IMR-90 (cell line): ENCODE data around the gene ANP32B. TPM values are rescaled to one million over a fixed set of nuclear protein-coding genes. Genes with fewer than 3 reads are reported as not detected.

Experiments used
- ATAC-seq: fragments of 200-7000 bp; cut with Tn5 transposase; 2 replicates; pipeline ENCODE4 v1.9.1; 2020; ENCODE audit warnings: low read depth, mild to moderate bottlenecking, moderate library complexity
- BruUV-seq: library from RNA; stranded (reverse); fragments of 400-500 nt; replicated peaks from 2 replicates; lab custom pipeline; 2021; lab: Mats Ljungman, UMichigan
- CTCF ChIA-PET: fragments of 300-600 bp; formaldehyde crosslinking; extraction: SDS; loops from one replicate; lab custom pipeline; 2021; ENCODE audit warnings: antibody characterized with exemption; lab: Yijun Ruan, JAX
- POLR2A ChIA-PET: fragments of 300-600 bp; sonication (Branson Sonifier 250); formaldehyde crosslinking; loops from one replicate; lab custom pipeline; 2022; ENCODE audit warnings: antibody characterized with exemption; ENCODE audit not compliant: unreplicated experiment; lab: Charles Lee
- DNase-seq: peaks from one replicate; pipeline ENCODE4 v3.0.0; 2013
- H2AFZ ChIP-seq: replicated peaks from 2 replicates; pipeline ENCODE3; 2013; ENCODE audit warnings: low read length, mild to moderate bottlenecking; ENCODE audit not compliant: poor library complexity
- H2AK5ac ChIP-seq: 2 replicates; pipeline ENCODE4 v1.6.1; 2013; ENCODE audit warnings: low read depth, low read length, inconsistent platforms
- H2AK9ac ChIP-seq: replicated peaks from 2 replicates; pipeline ENCODE3; 2013; ENCODE audit warnings: mild to moderate bottlenecking, low read depth, low read length, moderate library complexity; ENCODE audit not compliant: poor library complexity
- H2BK120ac ChIP-seq: 2 replicates; pipeline ENCODE4 v1.6.1; 2013; ENCODE audit warnings: low read depth, low read length, inconsistent platforms
- H2BK15ac ChIP-seq: 3 replicates; pipeline ENCODE4 v1.6.1; 2013; ENCODE audit warnings: low read depth, low read length, inconsistent platforms
- H2BK20ac ChIP-seq: 2 replicates; pipeline ENCODE4 v1.6.1; 2013; ENCODE audit warnings: low read depth, mild to moderate bottlenecking, inconsistent platforms, low read length, moderate library complexity
- H2BK5ac ChIP-seq: 2 replicates; pipeline ENCODE4 v1.6.1; 2013; ENCODE audit warnings: mild to moderate bottlenecking, low read depth, low read length, inconsistent platforms; ENCODE audit not compliant: poor library complexity, severe bottlenecking
- H3K14ac ChIP-seq: replicated peaks from 2 replicates; pipeline ENCODE4 v1.6.1; 2013; ENCODE audit warnings: low read depth, low read length, inconsistent platforms
- H3K18ac ChIP-seq: 2 replicates; pipeline ENCODE4 v1.6.1; 2013; ENCODE audit warnings: low read depth, low read length, control low read depth
- H3K23ac ChIP-seq: 2 replicates; pipeline ENCODE4 v1.6.1; 2013; ENCODE audit warnings: low read depth, low read length, inconsistent platforms
- H3K27ac ChIP-seq: 2 replicates; pipeline ENCODE4 v1.5.1; 2013; ENCODE audit warnings: mild to moderate bottlenecking, control low read depth, low read length; ENCODE audit not compliant: insufficient read depth
- H3K27me3 ChIP-seq: 2 replicates; pipeline ENCODE4 v1.6.1; 2013; ENCODE audit warnings: low read length; ENCODE audit not compliant: control insufficient read depth, insufficient read depth
- H3K36me3 ChIP-seq: 2 replicates; pipeline ENCODE4 v1.6.1; 2013; ENCODE audit warnings: low read length, mixed read lengths; ENCODE audit not compliant: control insufficient read depth, insufficient read depth
- H3K4ac ChIP-seq: 2 replicates; pipeline ENCODE4 v1.6.1; 2013; ENCODE audit warnings: low read depth, low read length, inconsistent platforms
- H3K4me1 ChIP-seq: 2 replicates; pipeline ENCODE4 v1.6.1; 2013; ENCODE audit warnings: low read length, mixed read lengths; ENCODE audit not compliant: control insufficient read depth, insufficient read depth
- H3K4me2 ChIP-seq: 2 replicates; pipeline ENCODE4 v1.6.1; 2013; ENCODE audit warnings: low read depth, mild to moderate bottlenecking, control low read depth, low read length, moderate library complexity
- H3K4me3 ChIP-seq: 2 replicates; pipeline ENCODE4 v1.5.1; 2013; ENCODE audit warnings: low read depth, mild to moderate bottlenecking, control low read depth, low read length, moderate library complexity; ENCODE audit not compliant: insufficient read depth
- H3K56ac ChIP-seq: 2 replicates; pipeline ENCODE4 v1.6.1; 2013; ENCODE audit warnings: low read length, inconsistent platforms; ENCODE audit not compliant: insufficient read depth; ENCODE audit errors: extremely low read depth
- H3K79me1 ChIP-seq, 2 experiments: 2 replicates each; pipeline ENCODE4 v1.6.1; 2013; ENCODE audit warnings: low read length in 2 of 2, inconsistent platforms in 1 of 2, low read depth in 1 of 2
- H3K9ac ChIP-seq: 2 replicates; pipeline ENCODE4 v1.6.1; 2013; ENCODE audit warnings: low read depth, low read length, control low read depth
- H3K9me1 ChIP-seq: 2 replicates; pipeline ENCODE4 v1.6.1; 2013; ENCODE audit warnings: low read length, inconsistent platforms; ENCODE audit not compliant: insufficient read depth
- H3K9me3 ChIP-seq: 2 replicates; pipeline ENCODE4 v1.6.1; 2013; ENCODE audit warnings: low read length; ENCODE audit not compliant: control insufficient read depth, insufficient read depth
- H4K20me1 ChIP-seq: 2 replicates; pipeline ENCODE4 v1.6.1; 2013; ENCODE audit warnings: low read length, inconsistent platforms; ENCODE audit not compliant: insufficient read depth
- H4K5ac ChIP-seq: 2 replicates; pipeline ENCODE4 v1.6.1; 2013; ENCODE audit warnings: mild to moderate bottlenecking, low read depth, low read length, control low read depth
- H4K8ac ChIP-seq, 2 experiments: 2 replicates each; pipeline ENCODE4 v1.6.1; 2013; ENCODE audit warnings: low read depth in 2 of 2, low read length in 2 of 2, control low read depth in 1 of 2, inconsistent platforms in 1 of 2
- H4K91ac ChIP-seq: 2 replicates; pipeline ENCODE4 v1.6.1; 2013; ENCODE audit warnings: low read depth, low read length, inconsistent platforms; ENCODE audit not compliant: insufficient read depth
- BHLHE40 ChIP-seq: fragments of 150-350 bp; IDR thresholded peaks from 2 replicates; pipeline ENCODE4 v1.6.1; 2016; ENCODE audit warnings: mild to moderate bottlenecking, low read depth, low read length
- CEBPB ChIP-seq: IDR thresholded peaks from 2 replicates; pipeline ENCODE4 v1.6.1; 2012; ENCODE audit warnings: low read depth, low read length, improper control_type of control experiment
- CHD1 ChIP-seq: IDR thresholded peaks from 2 replicates; pipeline ENCODE4 v1.6.1; 2012; ENCODE audit warnings: low read depth, low read length, improper control_type of control experiment
- FOS ChIP-seq: fragments of 150-350 bp; IDR thresholded peaks from 2 replicates; pipeline ENCODE4 v1.6.1; 2016; ENCODE audit warnings: low read depth, low read length
- MAFK ChIP-seq: IDR thresholded peaks from 2 replicates; pipeline ENCODE4 v1.6.1; 2012; ENCODE audit warnings: low read depth, low read length, improper control_type of control experiment
- MAZ ChIP-seq: IDR thresholded peaks from 2 replicates; pipeline ENCODE4 v1.6.1; 2012; ENCODE audit warnings: low read depth, mild to moderate bottlenecking, low read length, improper control_type of control experiment, moderate library complexity, borderline replicate concordance
- MXI1 ChIP-seq: IDR thresholded peaks from 2 replicates; pipeline ENCODE4 v1.6.1; 2012; ENCODE audit warnings: low read depth, mild to moderate bottlenecking, low read length, moderate library complexity, borderline replicate concordance
- NFE2L2 ChIP-seq: fragments of 150-350 bp; IDR thresholded peaks from 2 replicates; pipeline ENCODE4 v1.6.1; 2016; ENCODE audit warnings: low read depth, mild to moderate bottlenecking, low read length
- POLR2A ChIP-seq: IDR thresholded peaks from 2 replicates; pipeline ENCODE4 v1.6.1; 2012; ENCODE audit warnings: mild to moderate bottlenecking, low read depth, low read length
- RAD21 ChIP-seq: IDR thresholded peaks from 2 replicates; pipeline ENCODE4 v1.6.1; 2012; ENCODE audit warnings: low read length, improper control_type of control experiment
- RCOR1 ChIP-seq: IDR thresholded peaks from 2 replicates; pipeline ENCODE4 v1.6.1; 2012; ENCODE audit warnings: mild to moderate bottlenecking, low read length, improper control_type of control experiment; ENCODE audit not compliant: insufficient replicate concordance
- RFX5 ChIP-seq: IDR thresholded peaks from 2 replicates; pipeline ENCODE4 v1.8.0; 2012; ENCODE audit warnings: low read depth, mild to moderate bottlenecking, low read length, moderate library complexity
- SMC3 ChIP-seq: fragments of 150-350 bp; IDR thresholded peaks from 2 replicates; pipeline ENCODE4 v1.6.1; 2016; ENCODE audit warnings: low read depth, mild to moderate bottlenecking, antibody characterized with exemption, low read length, moderate library complexity
- WGBS, 2 experiments: methylation state at CpG; one replicate each; pipeline versions ENCODE4 v1.1.5 to v1.1.7; 2013; ENCODE audit warnings: missing lambda C conversion rate in 2 of 2; ENCODE audit not compliant: insufficient read length in 1 of 2; ENCODE audit errors: extremely low coverage in 2 of 2; 5-methylcytosine and 5-hydroxymethylcytosine counted together
- dilution Hi-C: fragments of 300-500 bp; cut with HindIII; formaldehyde crosslinking; loops from one replicate; pipeline ENCODE4 v1.14.3; 2018; ENCODE audit warnings: low sequenced_read_pairs; ENCODE audit not compliant: unreplicated experiment
- in situ Hi-C: fragments of 300-500 bp; cut with MboI; formaldehyde crosslinking; loops from 3 replicates; pipeline ENCODE4 v1.14.3; 2019; ENCODE audit warnings: low sequenced_read_pairs, inconsistent platforms, mixed read lengths
- intact Hi-C: fragments of 100-400 bp; cut with micrococcal nuclease; formaldehyde crosslinking; loops from 2 replicates; pipeline ENCODE4 v1.10.0; 2022
- polyA plus RNA-seq, 3 experiments: library from polyadenylated mRNA; depleted of rRNA; stranded (reverse); fragments of >200 nt; gene quantifications; 2 replicates each; pipeline ENCODE4 v1.2.3, GENCODE V29; 2012; ENCODE audit warnings: low replicate concordance in 1 of 3
- total RNA-seq: library from RNA; depleted of rRNA; stranded (reverse); fragments of >200 nt; gene quantifications from 2 replicates; pipeline ENCODE4 v1.2.3, GENCODE V29; 2012
- TF ChIP-seq, protein P1 (sequence below): fragments of 150-350 bp; IDR thresholded peaks from 2 replicates; pipeline ENCODE4 v1.6.1; 2017; ENCODE audit warnings: mild to moderate bottlenecking, antibody characterized with exemption, low read length, low read depth
- TF ChIP-seq, protein P2 (sequence below): conservative IDR thresholded peaks from 2 replicates; pipeline ENCODE4 v1.5.1; 2012; ENCODE audit warnings: mild to moderate bottlenecking, low read depth, low read length, improper control_type of control experiment
- TF ChIP-seq, protein P3 (sequence below): fragments of 150-350 bp; IDR thresholded peaks from 2 replicates; pipeline ENCODE4 v1.6.1; 2016; ENCODE audit warnings: low read depth, mild to moderate bottlenecking, low read length, moderate library complexity, borderline replicate concordance

The ANP32B gene
- total and polyA plus RNA-seq, 2 of the 4 experiments (the other 2 are of a cell fraction), result 3.9 to 46.8 TPM

DNA sequence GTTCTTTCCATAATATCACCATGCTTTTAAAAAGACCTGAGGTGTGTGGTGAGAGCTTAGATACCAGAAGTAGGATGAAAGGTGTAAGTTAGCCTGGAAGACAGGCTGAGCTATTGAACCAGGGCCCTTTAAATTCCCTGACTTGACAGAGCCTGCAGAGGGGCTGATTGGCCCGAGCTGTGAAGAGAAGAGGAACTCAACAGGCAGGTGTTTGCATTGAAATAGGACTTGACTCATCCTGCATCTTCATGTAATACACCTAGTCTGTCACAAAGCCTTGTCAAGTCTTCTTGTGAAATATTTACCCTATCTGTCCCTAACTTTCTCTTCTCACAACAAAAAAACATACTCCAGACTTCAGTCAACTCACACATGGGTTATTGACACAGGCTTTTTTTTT lies 16.6 kb upstream of the ANP32B start:
- TF ChIP-seq MXI1 (no peak), NFE2L2 (no peak), POLR2A (no peak), CEBPB (no peak), RAD21 (no peak), RFX5 (no peak), RCOR1 (no peak), FOS (no peak), MAFK (no peak), MAZ (no peak), SMC3 (no peak), BHLHE40 (no peak), CHD1 (no peak)
- TF ChIP-seq, protein P1, sequence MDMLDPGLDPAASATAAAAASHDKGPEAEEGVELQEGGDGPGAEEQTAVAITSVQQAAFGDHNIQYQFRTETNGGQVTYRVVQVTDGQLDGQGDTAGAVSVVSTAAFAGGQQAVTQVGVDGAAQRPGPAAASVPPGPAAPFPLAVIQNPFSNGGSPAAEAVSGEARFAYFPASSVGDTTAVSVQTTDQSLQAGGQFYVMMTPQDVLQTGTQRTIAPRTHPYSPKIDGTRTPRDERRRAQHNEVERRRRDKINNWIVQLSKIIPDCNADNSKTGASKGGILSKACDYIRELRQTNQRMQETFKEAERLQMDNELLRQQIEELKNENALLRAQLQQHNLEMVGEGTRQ, result no peak
- TF ChIP-seq, protein P2, sequence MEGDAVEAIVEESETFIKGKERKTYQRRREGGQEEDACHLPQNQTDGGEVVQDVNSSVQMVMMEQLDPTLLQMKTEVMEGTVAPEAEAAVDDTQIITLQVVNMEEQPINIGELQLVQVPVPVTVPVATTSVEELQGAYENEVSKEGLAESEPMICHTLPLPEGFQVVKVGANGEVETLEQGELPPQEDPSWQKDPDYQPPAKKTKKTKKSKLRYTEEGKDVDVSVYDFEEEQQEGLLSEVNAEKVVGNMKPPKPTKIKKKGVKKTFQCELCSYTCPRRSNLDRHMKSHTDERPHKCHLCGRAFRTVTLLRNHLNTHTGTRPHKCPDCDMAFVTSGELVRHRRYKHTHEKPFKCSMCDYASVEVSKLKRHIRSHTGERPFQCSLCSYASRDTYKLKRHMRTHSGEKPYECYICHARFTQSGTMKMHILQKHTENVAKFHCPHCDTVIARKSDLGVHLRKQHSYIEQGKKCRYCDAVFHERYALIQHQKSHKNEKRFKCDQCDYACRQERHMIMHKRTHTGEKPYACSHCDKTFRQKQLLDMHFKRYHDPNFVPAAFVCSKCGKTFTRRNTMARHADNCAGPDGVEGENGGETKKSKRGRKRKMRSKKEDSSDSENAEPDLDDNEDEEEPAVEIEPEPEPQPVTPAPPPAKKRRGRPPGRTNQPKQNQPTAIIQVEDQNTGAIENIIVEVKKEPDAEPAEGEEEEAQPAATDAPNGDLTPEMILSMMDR, result no peak
- TF ChIP-seq, protein P3, sequence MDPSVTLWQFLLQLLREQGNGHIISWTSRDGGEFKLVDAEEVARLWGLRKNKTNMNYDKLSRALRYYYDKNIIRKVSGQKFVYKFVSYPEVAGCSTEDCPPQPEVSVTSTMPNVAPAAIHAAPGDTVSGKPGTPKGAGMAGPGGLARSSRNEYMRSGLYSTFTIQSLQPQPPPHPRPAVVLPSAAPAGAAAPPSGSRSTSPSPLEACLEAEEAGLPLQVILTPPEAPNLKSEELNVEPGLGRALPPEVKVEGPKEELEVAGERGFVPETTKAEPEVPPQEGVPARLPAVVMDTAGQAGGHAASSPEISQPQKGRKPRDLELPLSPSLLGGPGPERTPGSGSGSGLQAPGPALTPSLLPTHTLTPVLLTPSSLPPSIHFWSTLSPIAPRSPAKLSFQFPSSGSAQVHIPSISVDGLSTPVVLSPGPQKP, result no peak
- H2BK120ac ChIP-seq, result no peak overlapping the region
- H3K4ac ChIP-seq, result no peak overlapping the region
- H3K9me1 ChIP-seq, result no peaks in the 10 kb centered on the region
- H2AK5ac ChIP-seq, result no peak overlapping the region
- H3K23ac ChIP-seq, result no peak overlapping the region
- no peaks in the 10 kb centered on the region for H3K36me3 ChIP-seq
- no peak overlapping the region for H3K14ac ChIP-seq
- intact Hi-C loops (no loop called here), in situ Hi-C loops (no loop called here), dilution Hi-C loops (no loop called here)
- H4K91ac ChIP-seq, result no peak overlapping the region
- no peaks in the 10 kb centered on the region for H3K9me3 ChIP-seq
- H2BK5ac ChIP-seq, result no peak overlapping the region
- no peak overlapping the region for H4K5ac ChIP-seq
- no peak overlapping the region for H3K18ac ChIP-seq
- H3K4me1 ChIP-seq, result no peaks in the 10 kb centered on the region
- no peak overlapping the region for H3K56ac ChIP-seq
- no peak overlapping the region for H3K27ac ChIP-seq
- H3K27me3 ChIP-seq, result peaks cover 32% of the 10 kb centered on the region
- no peak overlapping the region for H2AFZ ChIP-seq
- H4K8ac ChIP-seq, result no peak overlapping the region
- ATAC-seq, result no peak
- WGBS, 2 experiments, result no CpG with 5 or more reads among the region's 1 CpG
- no TSS peak for BruUV-seq
- H3K79me1 ChIP-seq, result no peaks in the 10 kb centered on the region
- ChIA-PET POLR2A (no interaction called here), CTCF (no interaction called here)
- no peak overlapping the region for H2BK20ac ChIP-seq
- no peak overlapping the region for H3K9ac ChIP-seq
- H2AK9ac ChIP-seq, result no peak overlapping the region
- H3K4me3 ChIP-seq, result no peak overlapping the region
- H3K4me2 ChIP-seq, result no peak overlapping the region
- no peak overlapping the region for H2BK15ac ChIP-seq
- no peak for DNase-seq
- no peaks in the 10 kb centered on the region for H4K20me1 ChIP-seq
